Osteocyte (in vitro differentiated cells): Measurements from ENCODE around the gene DGKE. TPM values are rescaled to one million over a fixed set of nuclear protein-coding genes. Genes with fewer than 3 reads are reported as not detected.

Experiments
- DNase-seq: peaks from one replicate; pipeline ENCODE4 v3.0.0; 2021; ENCODE audit warnings: mixed read lengths; ENCODE audit not compliant: unreplicated experiment; ENCODE audit errors: extremely low spot score
- H3K27ac Mint-ChIP-seq: one replicate; pipeline ENCODE4 v1.8.0; 2021; ENCODE audit warnings: mild to moderate bottlenecking, mixed read lengths; ENCODE audit not compliant: unreplicated experiment
- H3K27me3 Mint-ChIP-seq: one replicate; pipeline ENCODE4 v1.8.0; 2021; ENCODE audit warnings: mixed read lengths; ENCODE audit not compliant: unreplicated experiment
- H3K36me3 Mint-ChIP-seq: one replicate; pipeline ENCODE4 v1.8.0; 2021; ENCODE audit warnings: mixed read lengths; ENCODE audit not compliant: unreplicated experiment
- H3K4me1 Mint-ChIP-seq: one replicate; pipeline ENCODE4 v1.8.0; 2021; ENCODE audit warnings: mixed read lengths; ENCODE audit not compliant: unreplicated experiment
- H3K4me3 Mint-ChIP-seq: one replicate; pipeline ENCODE4 v1.8.0; 2021; ENCODE audit warnings: mild to moderate bottlenecking, moderate library complexity, mixed read lengths; ENCODE audit not compliant: unreplicated experiment
- H3K9me3 Mint-ChIP-seq: one replicate; pipeline ENCODE4 v1.8.0; 2021; ENCODE audit warnings: mixed read lengths; ENCODE audit not compliant: unreplicated experiment
- long read RNA-seq: library from polyadenylated mRNA; unstranded; transcript quantifications from one replicate; pipeline ENCODE4 v2.0.0, GENCODE V29; 2021
- total RNA-seq: library from RNA; stranded (reverse); gene quantifications from 2 replicates; pipeline ENCODE4 v1.2.1, GENCODE V29; 2021
- TF ChIP-seq, protein P1 (sequence below): fragments of 200-600 bp; sonication (generic); IDR thresholded peaks from 2 replicates; pipeline ENCODE4 v1.5.0; 2021; ENCODE audit warnings: antibody characterized with exemption, mild to moderate bottlenecking, moderate library complexity

Gene DGKE
- total RNA-seq = 6.6 and 7.1 TPM in 2 replicates
- long read RNA-seq, full-length matches to known transcripts = 8 of 10 reads
- long read RNA-seq, partial matches to known transcripts = 1 of 10 reads
- long read RNA-seq, other reads (novel, unspliced or antisense) = 1 of 10 reads

DNA sequence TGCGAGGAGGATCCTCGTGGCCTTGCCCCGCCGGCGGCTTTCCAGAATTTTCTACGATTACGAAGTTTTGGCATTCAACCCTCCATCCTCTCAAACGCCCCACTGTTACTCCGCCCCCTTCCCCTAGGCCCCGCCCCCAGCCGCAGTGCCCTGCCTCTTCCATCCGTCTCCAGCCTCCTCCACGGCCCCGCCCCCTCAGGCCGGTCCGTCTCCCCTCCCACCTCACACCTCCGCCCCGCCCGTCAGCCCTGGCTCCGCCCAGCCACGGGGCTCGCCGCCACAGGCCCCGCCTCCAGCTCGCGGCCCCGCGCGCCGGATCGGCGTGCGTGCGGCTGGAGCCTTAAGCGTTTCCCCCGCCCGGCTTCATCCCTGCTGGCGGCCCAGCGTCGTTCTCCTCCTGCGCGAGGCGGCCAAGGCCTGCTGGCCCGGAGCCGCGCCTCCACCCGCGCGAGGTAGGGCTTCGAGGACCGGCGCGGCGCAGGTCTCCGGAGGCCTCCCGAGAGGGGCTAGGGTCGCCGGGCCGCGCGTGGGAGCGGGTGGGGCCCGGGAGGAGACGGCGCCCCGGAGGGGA, at the start of gene DGKE, which contains the start of gene C17orf67:
DGKE (plus strand) TSS at position 343 of the 571 bp plus-strand sequence. CDS start 645 bp downstream, outside the sequence.
C17orf67 (minus strand) TSS at position 112 of the 571 bp plus-strand sequence. CDS start 18,110 bp downstream, outside the sequence.
- DNase-seq = peak; percentile 99
- peak within 1 kb of the TSS; percentile 77 for H3K27ac Mint-ChIP-seq
- H3K4me3 Mint-ChIP-seq = peak within 1 kb of the TSS; percentile 84
- H3K9me3 Mint-ChIP-seq = no peaks in the 10 kb centered on the region
- peaks cover 17% of the 10 kb centered on the region for H3K4me1 Mint-ChIP-seq
- no peaks in the 10 kb centered on the region for H3K27me3 Mint-ChIP-seq
- TF ChIP-seq, protein P1, sequence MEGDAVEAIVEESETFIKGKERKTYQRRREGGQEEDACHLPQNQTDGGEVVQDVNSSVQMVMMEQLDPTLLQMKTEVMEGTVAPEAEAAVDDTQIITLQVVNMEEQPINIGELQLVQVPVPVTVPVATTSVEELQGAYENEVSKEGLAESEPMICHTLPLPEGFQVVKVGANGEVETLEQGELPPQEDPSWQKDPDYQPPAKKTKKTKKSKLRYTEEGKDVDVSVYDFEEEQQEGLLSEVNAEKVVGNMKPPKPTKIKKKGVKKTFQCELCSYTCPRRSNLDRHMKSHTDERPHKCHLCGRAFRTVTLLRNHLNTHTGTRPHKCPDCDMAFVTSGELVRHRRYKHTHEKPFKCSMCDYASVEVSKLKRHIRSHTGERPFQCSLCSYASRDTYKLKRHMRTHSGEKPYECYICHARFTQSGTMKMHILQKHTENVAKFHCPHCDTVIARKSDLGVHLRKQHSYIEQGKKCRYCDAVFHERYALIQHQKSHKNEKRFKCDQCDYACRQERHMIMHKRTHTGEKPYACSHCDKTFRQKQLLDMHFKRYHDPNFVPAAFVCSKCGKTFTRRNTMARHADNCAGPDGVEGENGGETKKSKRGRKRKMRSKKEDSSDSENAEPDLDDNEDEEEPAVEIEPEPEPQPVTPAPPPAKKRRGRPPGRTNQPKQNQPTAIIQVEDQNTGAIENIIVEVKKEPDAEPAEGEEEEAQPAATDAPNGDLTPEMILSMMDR = no peak
- H3K36me3 Mint-ChIP-seq = peaks cover 8% of the 10 kb centered on the region

DNA sequence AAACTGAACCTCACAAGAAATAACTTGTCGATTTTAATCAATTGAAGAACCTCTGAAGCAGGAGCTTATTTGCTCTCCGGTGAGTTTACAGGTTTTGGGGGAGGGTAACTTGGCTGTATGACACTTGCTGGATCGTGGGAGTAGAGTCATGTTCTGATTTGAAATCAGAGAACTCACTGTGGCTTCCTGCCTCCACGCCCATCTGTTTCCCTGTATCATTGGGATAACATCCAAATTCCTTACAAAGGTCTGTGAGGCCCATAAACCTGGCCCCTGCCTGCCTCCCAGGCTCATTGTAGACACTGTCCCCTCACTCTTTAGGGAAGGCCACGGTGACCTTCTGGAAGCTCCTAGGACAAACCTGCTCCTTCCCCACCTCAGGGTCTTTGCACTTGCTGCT, 48.5 kb upstream of the DGKE start:
- no peaks in the 10 kb centered on the region for H3K36me3 Mint-ChIP-seq
- TF ChIP-seq, protein P1 = no peak
- peaks cover 10% of the 10 kb centered on the region for H3K4me1 Mint-ChIP-seq
- no peak overlapping the region for H3K27ac Mint-ChIP-seq
- no peak for DNase-seq
- H3K4me3 Mint-ChIP-seq = no peak overlapping the region
- peaks cover 12% of the 10 kb centered on the region for H3K27me3 Mint-ChIP-seq
- no peaks in the 10 kb centered on the region for H3K9me3 Mint-ChIP-seq

DNA sequence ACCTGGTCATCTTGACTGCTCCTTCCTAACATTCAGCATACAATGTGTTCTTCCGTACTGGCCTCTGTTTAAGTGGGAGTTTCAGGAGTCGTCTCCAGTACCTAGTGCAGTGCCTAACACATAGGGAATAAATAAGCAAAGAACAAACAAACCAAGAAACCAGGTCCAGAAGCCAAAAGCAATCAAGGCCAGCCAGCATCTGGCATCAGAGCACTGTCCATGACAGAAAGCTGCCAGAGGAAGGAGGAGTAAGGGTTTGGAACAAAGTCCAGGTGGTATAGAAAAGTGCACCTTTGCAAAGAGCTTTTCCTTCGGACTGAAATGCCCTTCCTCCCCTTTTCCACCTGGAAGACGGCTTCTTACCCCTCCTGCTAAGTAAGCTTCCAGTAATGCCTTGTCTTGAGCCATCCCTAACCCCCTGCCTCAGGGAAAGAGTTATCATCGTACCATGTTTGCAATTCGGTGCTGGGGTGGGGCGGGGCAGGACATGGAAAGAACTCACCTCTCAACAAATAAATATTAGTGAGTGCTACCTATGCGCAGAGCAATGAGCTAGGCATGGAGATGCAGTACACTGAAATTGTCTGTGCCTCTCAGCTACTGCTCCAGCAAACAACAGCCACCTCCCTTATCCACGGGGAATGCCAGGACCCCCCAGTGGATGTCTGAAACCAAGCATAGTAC, 47.8 kb upstream of the DGKE start:
- H3K27ac Mint-ChIP-seq = no peak overlapping the region
- no peak overlapping the region for H3K4me3 Mint-ChIP-seq
- no peaks in the 10 kb centered on the region for H3K36me3 Mint-ChIP-seq
- H3K27me3 Mint-ChIP-seq = peaks cover 12% of the 10 kb centered on the region
- H3K9me3 Mint-ChIP-seq = no peaks in the 10 kb centered on the region
- TF ChIP-seq, protein P1 = no peak
- peaks cover 9% of the 10 kb centered on the region for H3K4me1 Mint-ChIP-seq
- no peak for DNase-seq

DNA sequence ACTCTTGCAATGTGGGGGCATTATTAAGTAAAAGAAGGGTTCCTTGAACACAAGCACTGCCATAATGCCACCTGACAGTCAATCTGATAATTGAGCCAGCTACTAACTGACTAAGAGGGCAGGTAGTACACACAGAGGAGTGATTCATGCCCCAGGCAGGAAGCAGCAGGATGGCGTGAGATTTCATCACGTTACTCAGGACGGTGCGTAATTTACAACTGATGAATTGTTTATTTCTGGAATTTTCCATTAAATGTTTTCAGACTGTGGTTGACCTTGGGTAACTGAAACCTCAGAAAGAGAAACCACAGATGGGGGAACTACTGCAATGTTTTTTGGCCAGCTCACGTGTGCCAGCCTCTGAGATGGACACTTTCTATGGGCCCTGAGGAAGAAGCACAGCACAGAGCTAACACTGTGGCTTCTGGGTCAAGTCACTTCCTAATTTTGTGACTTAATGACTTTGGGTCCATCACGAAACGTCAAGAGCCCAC, 46.9 kb upstream of the DGKE start:
- H3K4me3 Mint-ChIP-seq = no peak overlapping the region
- peaks cover 8% of the 10 kb centered on the region for H3K27me3 Mint-ChIP-seq
- no peak for DNase-seq
- peaks cover 9% of the 10 kb centered on the region for H3K4me1 Mint-ChIP-seq
- TF ChIP-seq, protein P1 = no peak
- H3K9me3 Mint-ChIP-seq = no peaks in the 10 kb centered on the region
- H3K36me3 Mint-ChIP-seq = no peaks in the 10 kb centered on the region
- peak overlapping the region; percentile 62 for H3K27ac Mint-ChIP-seq

DNA sequence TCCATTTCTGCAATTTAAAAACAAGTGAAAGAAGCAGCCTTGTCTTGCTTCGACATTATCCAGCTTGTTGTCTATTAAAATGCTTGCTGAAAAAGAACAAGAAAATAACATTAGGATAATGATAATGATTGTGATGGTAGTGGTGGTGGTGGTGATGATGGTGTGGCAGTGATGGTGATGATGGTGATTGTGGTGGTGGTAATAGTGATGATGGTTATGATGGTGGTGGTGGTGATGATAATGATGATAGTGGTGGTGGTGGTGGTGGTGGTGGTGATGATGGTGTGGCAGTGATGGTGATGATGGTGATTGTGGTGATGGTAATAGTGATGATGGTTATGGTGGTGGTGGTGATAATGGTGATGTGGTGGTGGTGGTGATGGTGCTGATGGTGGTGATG, 41.7 kb upstream of the DGKE start:
- no peaks in the 10 kb centered on the region for H3K36me3 Mint-ChIP-seq
- TF ChIP-seq, protein P1 = no peak
- H3K4me3 Mint-ChIP-seq = no peak overlapping the region
- no peak for DNase-seq
- H3K27ac Mint-ChIP-seq = no peak overlapping the region
- peaks cover 3% of the 10 kb centered on the region for H3K4me1 Mint-ChIP-seq
- no peaks in the 10 kb centered on the region for H3K27me3 Mint-ChIP-seq
- H3K9me3 Mint-ChIP-seq = no peaks in the 10 kb centered on the region
